ENCODE results near the gene PTPN11. TPM values are rescaled to one million over a fixed set of nuclear protein-coding genes. Genes with fewer than 3 reads are reported as not detected.

PTPN11 gene
- total RNA-seq, 2 donors from 2014 or later, result 81.5 to 82.3 TPM

- Histone ChIP-seq H3K27ac (no peak overlapping the region), H3K4me1 (no peaks in the 10 kb centered on the region), H3K27me3 (no peaks in the 10 kb centered on the region), H3K9me3 (no peaks in the 10 kb centered on the region), H3K36me3 (no peaks in the 10 kb centered on the region), H3K4me3 (no peak overlapping the region), H3K9ac (ENCODE audit: low read depth in 2 of 2, low read length in 2 of 2) (no peak overlapping the region)
- intact Hi-C loops (cut with DNase I), result no loop called here
- no peak for DNase-seq
- no peak for TF ChIP-seq CTCF (IDR thresholded peaks at IDR 0.05)
Observed at GRCh38 chr12:112555621-112556233, 137.0 kb downstream of the PTPN11 start.

DNA sequence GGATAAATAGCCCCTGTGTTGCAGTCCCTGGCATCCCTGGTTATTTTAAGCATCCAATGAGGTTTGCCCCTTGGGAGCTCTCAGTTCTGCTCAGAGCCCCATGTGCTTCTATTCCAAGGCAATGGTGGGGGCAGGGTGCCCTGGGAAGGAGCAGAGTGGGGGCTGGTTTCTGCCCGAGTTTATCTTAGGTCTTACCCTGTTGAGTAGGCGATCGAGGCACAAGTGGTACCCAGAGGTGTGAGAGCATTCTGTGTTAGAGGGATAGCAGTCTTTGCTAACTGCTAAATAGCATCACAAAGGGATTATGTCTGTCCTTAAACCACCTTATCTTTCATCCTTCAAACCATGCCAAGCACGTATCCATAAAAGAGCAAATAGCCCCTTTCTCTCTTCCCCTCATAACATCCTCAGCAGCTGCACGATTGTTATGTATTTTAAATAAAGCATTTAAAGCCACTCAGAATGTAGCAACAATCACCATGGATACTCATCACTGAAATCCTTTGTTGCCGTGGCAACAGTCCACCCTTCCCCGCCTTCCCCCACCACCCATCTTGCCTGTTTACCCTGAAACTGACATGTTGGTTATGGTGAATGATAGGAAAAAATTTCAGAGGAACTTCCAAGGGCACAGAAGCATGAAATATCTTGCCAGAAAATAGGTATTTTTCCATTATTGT, 139.3 kb downstream of the PTPN11 start:
- H3K9ac ChIP-seq (ENCODE audit: low read depth in 2 of 2, low read length in 2 of 2), result no peak overlapping the region
- no peaks in the 10 kb centered on the region for H3K36me3 ChIP-seq
- no peaks in the 10 kb centered on the region for H3K4me1 ChIP-seq
- intact Hi-C loops (cut with DNase I), result no loop called here
- no peak overlapping the region for H3K27ac ChIP-seq
- no peak for TF ChIP-seq CTCF (IDR thresholded peaks at IDR 0.05)
- no peak overlapping the region for H3K4me3 ChIP-seq
- no peaks in the 10 kb centered on the region for H3K9me3 ChIP-seq
- DNase-seq, result no peak
- no peaks in the 10 kb centered on the region for H3K27me3 ChIP-seq

Other genes starting within 250 kb of the PTPN11 start
- 10 to 100 TPM; 39.6 to 41.7 TPM for gene HECTD4, start 36.5 kb upstream of the PTPN11 start, total RNA-seq
- 1,000 to 10,000 TPM in 1 of 2 donors, 100 to 1,000 TPM in 1; 782 to 1,047 TPM for gene RPL6, start 9.3 kb upstream of the PTPN11 start, total RNA-seq

Measured in colonic mucosa (tissue), 4 donors.